SH-SY5Y (cell line): ENCODE measurements around the gene MEIS1.

Experiments
- GATA2 ChIP-seq: IDR thresholded peaks from 2 replicates; pipeline ENCODE4 v1.6.1; 2011; ENCODE audit warnings: mild to moderate bottlenecking, low read depth, low read length
- GATA3 ChIP-seq: IDR thresholded peaks from 2 replicates; pipeline ENCODE4 v1.6.1; 2011; ENCODE audit warnings: low read depth, mild to moderate bottlenecking, low read length, moderate library complexity

GRCh38 chr2:66461664-66462500, 27.0 kb downstream of the MEIS1 start:
- TF ChIP-seq GATA2 (no peak), GATA3 (no peak)
